Ovary (tissue), 9 donors: ENCODE data around the gene DDIT3. TPM values are rescaled to one million over a fixed set of nuclear protein-coding genes. Genes with fewer than 3 reads are reported as not detected.
A peak's percentile ranks its signal among the peaks of the same experiment; 100 is the strongest.

Experiments
- DNase-seq, 5 donors: peaks; one replicate each; pipeline ENCODE4 v3.0.0-alpha.2; 2019 to 2020
- H3K27ac ChIP-seq, 2 donors: fragments of 200-600 bp; one replicate each; pipeline versions ENCODE4 v1.5.1 to v1.8.0; 2019 to 2022
- H3K27me3 ChIP-seq: fragments of 200-600 bp; one replicate; pipeline ENCODE4 v1.8.0; 2022
- H3K36me3 ChIP-seq: fragments of 200-600 bp; sonication (generic); one replicate; pipeline ENCODE4 v1.5.1; 2019
- H3K4me1 ChIP-seq: one replicate; pipeline ENCODE4 v1.8.1; 2013; ENCODE audit warnings: mild to moderate bottlenecking, moderate library complexity; ENCODE audit not compliant: insufficient read depth
- H3K4me3 ChIP-seq: fragments of 200-600 bp; sonication (generic); one replicate; pipeline ENCODE4 v1.5.1; 2017
- H3K9me3 ChIP-seq, 2 donors: fragments of 200-600 bp in 1 of 2; sonication (generic) in 1 of 2; one replicate each; pipeline versions ENCODE4 v1.5.1 to v1.8.1; 2013 to 2019; ENCODE audit warnings: mild to moderate bottlenecking in 1 of 2, moderate library complexity in 1 of 2
- EP300 ChIP-seq: sonication (generic); formaldehyde crosslinking; IDR thresholded peaks from one replicate; pipeline ENCODE4 v1.6.1; 2017; ENCODE audit warnings: antibody characterized with exemption
- POLR2A ChIP-seq: fragments of 450-650 bp; IDR thresholded peaks from one replicate; pipeline ENCODE4 v1.6.1; 2017; ENCODE audit warnings: antibody characterized with exemption, mild to moderate bottlenecking, moderate library complexity
- WGBS, 3 donors: extraction: QIAGEN DNeasy Blood & Tissue Kit in 1 of 3; methylation state at CpG; one replicate each; pipeline versions ENCODE4 v1.1.5 to v1.1.7; 2013 to 2017; 5-methylcytosine and 5-hydroxymethylcytosine counted together
- intact Hi-C, 4 donors: fragments of 100-400 bp; cut with DNase I; formaldehyde crosslinking; loops; one replicate each; pipeline versions ENCODE4 v1.11.0 to v1.15.1; 2022 to 2023
- polyA plus RNA-seq, 2 donors: library from polyadenylated mRNA; stranded (reverse); fragments of 200-250 nt in 1 of 2; fragments of 350-450 nt in 1 of 2; fragmentation: Illumina TruSeq in 1 of 2; extraction: RNeasy Lipid Tissue Mini Kit (QIAGEN cat#74804) in 1 of 2; gene quantifications; one replicate each; pipeline ENCODE4 v1.2.3, GENCODE V29; 2013 to 2014
- total RNA-seq, 7 donors: library from RNA; depleted of rRNA in 2 of 7; stranded (reverse); fragments of >200 nt in 2 of 7; fragmentation: NEBNext Ultra II Directional in 3 of 7; extraction: Animal tissue kit (Norgen Biotek cat#: 25700) in 3 of 7; gene quantifications; one replicate each; pipeline versions ENCODE4 v1.1.0 to v1.2.4, GENCODE V29; 2016 to 2023
- TF ChIP-seq, protein P1 (sequence below), 3 donors: fragments of 450-650 bp in 2 of 3; fragments of 200-600 bp in 1 of 3; IDR thresholded peaks; one replicate each; pipeline versions ENCODE4 v1.5.1 to v1.8.0; 2016 to 2022; ENCODE audit warnings: antibody characterized with exemption in 3 of 3, mild to moderate bottlenecking in 1 of 3
- donor health status: DM: no; HTN: no; CAD: no; lungs with moderate emphysema.
- donor health status: DM: no; HTN: no; CAD: no.
- donor health status: Bipolar disorder and iron deficiency.
- donor health status: DM: yes; HTN: yes; CAD: no.
- donor health status: DM: no; HTN: no; CAD: no.
- donor health status: DM: yes; HTN: yes; CAD: no.

The DDIT3 gene
- total and polyA plus RNA-seq, 9 donors, result 22.1 to 84.9 (median 29.3) TPM

DNA sequence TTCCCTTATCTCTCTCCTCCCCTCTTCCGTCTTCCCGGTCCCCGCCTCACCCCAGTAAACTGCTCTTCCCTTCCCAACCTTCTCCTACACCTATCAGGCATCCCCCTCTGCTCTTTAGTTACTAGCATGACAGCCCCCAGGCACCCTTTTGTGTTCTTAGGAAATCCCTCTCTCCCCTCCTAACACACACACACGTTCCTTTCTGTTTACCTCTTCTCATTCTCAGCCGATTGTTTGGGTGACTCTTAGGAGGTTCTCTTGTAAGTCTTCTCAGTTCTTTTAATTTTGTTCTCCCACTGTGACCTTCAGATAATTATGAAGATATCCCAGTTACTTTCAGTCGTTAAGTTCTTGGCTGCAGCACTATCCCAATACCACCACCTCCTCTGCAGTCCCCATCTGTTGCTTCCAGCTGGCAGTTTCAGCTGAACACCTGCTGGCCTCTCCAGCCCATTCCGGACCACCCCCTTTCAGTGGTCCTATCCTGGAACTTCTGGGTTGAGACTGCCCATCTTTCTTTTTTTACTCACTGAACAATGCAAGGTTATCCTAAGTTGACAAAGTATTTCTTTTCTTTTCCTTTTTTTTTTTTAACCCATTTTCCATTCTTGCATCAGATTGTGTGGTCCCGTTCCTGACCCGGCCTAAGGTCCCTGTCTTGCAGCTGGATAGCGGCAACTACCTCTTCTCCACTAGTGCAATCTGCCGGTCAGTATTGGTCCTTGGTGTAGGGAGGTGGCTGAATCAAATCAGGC is 31.7 kb downstream of the DDIT3 start:
- no peak for DNase-seq
- intact Hi-C loops, result no loop called here
- no peaks in the 10 kb centered on the region for H3K36me3 ChIP-seq
- no peaks in the 10 kb centered on the region for H3K27me3 ChIP-seq
- H3K4me1 ChIP-seq, result peaks cover 5% of the 10 kb centered on the region
- H3K4me3 ChIP-seq, result peak overlapping the region; percentile 81
- H3K9me3 ChIP-seq, result no peaks in the 10 kb centered on the region
- TF ChIP-seq EP300 (no peak), POLR2A (no peak)
- TF ChIP-seq, protein P1, sequence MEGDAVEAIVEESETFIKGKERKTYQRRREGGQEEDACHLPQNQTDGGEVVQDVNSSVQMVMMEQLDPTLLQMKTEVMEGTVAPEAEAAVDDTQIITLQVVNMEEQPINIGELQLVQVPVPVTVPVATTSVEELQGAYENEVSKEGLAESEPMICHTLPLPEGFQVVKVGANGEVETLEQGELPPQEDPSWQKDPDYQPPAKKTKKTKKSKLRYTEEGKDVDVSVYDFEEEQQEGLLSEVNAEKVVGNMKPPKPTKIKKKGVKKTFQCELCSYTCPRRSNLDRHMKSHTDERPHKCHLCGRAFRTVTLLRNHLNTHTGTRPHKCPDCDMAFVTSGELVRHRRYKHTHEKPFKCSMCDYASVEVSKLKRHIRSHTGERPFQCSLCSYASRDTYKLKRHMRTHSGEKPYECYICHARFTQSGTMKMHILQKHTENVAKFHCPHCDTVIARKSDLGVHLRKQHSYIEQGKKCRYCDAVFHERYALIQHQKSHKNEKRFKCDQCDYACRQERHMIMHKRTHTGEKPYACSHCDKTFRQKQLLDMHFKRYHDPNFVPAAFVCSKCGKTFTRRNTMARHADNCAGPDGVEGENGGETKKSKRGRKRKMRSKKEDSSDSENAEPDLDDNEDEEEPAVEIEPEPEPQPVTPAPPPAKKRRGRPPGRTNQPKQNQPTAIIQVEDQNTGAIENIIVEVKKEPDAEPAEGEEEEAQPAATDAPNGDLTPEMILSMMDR (IDR thresholded peaks at IDR 0.05), result no peak
- H3K27ac ChIP-seq, result peak overlapping the region in 1 of 2 donors; percentile 46
- 23 to 27% (median 26%) methylated on average over 11 of the region's 11 CpGs for WGBS, 3 donors

DNA sequence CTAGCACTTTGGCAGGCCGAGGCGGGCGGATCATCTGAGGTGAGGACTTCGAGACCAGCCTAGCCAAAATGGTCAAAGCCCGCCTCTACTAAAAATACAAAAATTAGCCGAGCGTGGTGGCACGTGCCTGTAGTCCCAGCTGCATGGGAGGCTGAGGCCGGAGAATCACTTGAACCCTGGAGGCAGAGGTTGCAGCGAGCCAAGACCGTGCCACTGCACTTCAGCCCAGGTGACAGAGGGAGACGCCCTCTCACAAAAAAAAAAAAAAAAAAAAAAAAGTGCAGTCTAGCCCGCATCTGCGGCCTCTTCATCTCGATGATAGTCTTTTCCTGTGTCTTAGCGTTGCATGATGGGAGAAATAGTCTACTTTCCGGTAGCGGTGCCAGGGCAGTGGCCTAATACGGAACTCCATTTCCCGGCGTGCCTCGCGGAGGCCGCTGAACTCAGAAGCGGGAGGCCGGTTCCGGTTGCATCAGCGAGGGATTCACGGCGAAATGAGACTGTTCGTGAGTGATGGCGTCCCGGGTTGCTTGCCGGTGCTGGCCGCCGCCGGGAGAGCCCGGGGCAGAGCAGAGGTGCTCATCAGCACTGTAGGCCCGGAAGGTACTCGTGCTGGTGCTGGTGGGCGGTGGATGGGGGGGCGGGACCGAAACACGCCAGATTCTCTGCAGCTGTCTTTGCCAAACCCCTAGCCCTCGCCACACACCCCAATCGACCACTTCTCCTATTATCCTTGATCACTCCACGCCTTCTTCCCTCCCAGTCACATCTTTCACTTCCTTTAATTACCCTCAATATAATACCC is 32.5 kb downstream of the DDIT3 start, which contains the start of gene MARS1:
MARS1 (plus strand) TSS at position 472 of the 805 bp plus-strand sequence; CDS start at position 495, 23 bp downstream.
- TF ChIP-seq EP300 (no peak), POLR2A (peak; percentile 64)
- TF ChIP-seq, protein P1 (IDR thresholded peaks at IDR 0.05), result peak in 1 of 3 donors; percentile 9
- Histone ChIP-seq H3K9me3 (no peaks in the 10 kb centered on the region), H3K4me1 (peaks cover 5% of the 10 kb centered on the region), H3K4me3 (peak within 1 kb of the TSS; percentile 81), H3K27me3 (no peaks in the 10 kb centered on the region), H3K36me3 (no peaks in the 10 kb centered on the region), H3K27ac (peak within 1 kb of the TSS in 1 of 2 donors; percentile 46)
- intact Hi-C loops, result no loop called here
- 1 to 5% (median 2%) methylated on average over 47 of the region's 47 CpGs for WGBS, 3 donors
- DNase-seq, result peak; percentile 90 to 95 (median 91)

DNA sequence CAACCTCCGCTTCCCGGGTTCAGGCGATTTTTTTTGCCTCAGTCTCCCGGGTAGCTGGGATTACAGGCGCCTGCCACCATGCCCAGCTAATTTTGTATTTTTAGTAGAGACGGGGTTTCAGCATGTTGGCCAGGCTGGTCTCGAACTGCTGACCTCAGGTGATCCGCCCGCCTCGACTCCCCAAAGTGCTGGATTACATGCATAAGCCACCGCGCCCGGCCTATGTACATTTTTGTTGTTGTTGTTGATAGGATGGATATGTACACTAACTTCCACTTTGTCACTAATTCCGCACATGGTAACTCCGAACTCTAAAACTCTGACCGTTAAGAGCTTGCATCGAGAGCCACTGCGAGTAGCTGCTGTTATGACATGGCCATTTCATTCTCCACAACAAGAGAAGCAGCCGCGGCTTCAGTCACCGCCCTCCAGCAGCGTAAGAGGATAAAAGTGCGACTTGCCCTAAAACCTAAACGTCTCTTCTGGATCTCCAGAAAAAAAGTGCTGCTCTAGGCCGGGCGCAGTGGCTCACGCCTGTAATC is 33.2 kb downstream of the DDIT3 start:
- DNase-seq, result peak in 2 of 5 donors; percentile 44 to 55
- H3K27ac ChIP-seq, result no peak overlapping the region
- TF ChIP-seq POLR2A (no peak), EP300 (no peak)
- TF ChIP-seq, protein P1 (IDR thresholded peaks at IDR 0.05), result no peak
- intact Hi-C loops, result no loop called here
- WGBS, 3 donors, result 79 to 86% (median 82%) methylated on average over 27 of the region's 27 CpGs
- no peaks in the 10 kb centered on the region for H3K27me3 ChIP-seq
- H3K9me3 ChIP-seq, result no peaks in the 10 kb centered on the region
- H3K36me3 ChIP-seq, result no peaks in the 10 kb centered on the region
- H3K4me1 ChIP-seq, result peaks cover 5% of the 10 kb centered on the region
- peak overlapping the region; percentile 81 for H3K4me3 ChIP-seq

DNA sequence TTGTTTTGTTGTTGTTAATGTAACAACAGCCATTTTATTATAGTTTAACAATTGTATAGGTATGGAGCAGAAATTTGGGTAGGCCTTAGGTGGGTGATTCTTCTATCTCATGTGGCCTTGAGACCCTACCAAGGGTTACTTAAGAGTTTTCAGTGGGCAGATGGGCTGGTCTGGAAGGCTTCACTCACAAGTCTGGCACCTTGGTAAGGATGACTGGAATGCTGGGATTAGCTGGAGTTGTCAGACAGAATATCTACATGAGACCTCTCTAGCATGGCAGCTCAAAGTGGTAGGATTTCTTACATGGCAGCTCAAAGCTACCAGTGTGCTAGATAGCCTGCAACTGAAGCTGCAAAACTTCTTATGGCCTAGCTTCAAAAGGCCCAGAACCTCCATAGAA is 34.6 kb downstream of the DDIT3 start:
- no peak for DNase-seq
- intact Hi-C loops, result no loop called here
- no peaks in the 10 kb centered on the region for H3K36me3 ChIP-seq
- H3K27me3 ChIP-seq, result no peaks in the 10 kb centered on the region
- H3K4me1 ChIP-seq, result peaks cover 5% of the 10 kb centered on the region
- H3K4me3 ChIP-seq, result no peak overlapping the region
- TF ChIP-seq POLR2A, result no peak
- TF ChIP-seq EP300, result no peak
- TF ChIP-seq, protein P1 (IDR thresholded peaks at IDR 0.05), result no peak
- H3K9me3 ChIP-seq, result no peaks in the 10 kb centered on the region
- H3K27ac ChIP-seq, result no peak overlapping the region
